ENCODE measurements around the gene ECEL1.

DNA sequence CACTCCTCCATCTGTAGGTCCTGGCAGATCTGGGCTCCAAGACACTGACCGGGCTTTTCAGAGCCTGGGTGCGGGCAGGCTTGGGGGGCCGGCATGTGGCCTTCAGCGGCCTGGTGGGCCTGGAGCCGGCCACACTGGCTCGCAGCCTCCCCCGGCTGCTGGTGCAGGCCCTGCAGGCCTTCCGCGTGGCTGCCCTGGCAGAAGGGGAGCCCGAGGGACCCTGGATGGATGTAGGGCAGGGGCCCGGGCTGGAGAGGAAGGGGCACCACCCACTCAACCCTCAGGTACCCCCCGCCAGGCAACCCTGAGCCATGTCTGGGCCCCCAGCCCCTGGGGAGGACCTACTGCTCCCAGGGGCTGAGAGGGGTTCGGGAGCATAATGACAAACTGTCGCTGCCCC is 37.6 kb upstream of the ECEL1 start:
- TF ChIP-seq, protein P1, sequence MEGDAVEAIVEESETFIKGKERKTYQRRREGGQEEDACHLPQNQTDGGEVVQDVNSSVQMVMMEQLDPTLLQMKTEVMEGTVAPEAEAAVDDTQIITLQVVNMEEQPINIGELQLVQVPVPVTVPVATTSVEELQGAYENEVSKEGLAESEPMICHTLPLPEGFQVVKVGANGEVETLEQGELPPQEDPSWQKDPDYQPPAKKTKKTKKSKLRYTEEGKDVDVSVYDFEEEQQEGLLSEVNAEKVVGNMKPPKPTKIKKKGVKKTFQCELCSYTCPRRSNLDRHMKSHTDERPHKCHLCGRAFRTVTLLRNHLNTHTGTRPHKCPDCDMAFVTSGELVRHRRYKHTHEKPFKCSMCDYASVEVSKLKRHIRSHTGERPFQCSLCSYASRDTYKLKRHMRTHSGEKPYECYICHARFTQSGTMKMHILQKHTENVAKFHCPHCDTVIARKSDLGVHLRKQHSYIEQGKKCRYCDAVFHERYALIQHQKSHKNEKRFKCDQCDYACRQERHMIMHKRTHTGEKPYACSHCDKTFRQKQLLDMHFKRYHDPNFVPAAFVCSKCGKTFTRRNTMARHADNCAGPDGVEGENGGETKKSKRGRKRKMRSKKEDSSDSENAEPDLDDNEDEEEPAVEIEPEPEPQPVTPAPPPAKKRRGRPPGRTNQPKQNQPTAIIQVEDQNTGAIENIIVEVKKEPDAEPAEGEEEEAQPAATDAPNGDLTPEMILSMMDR (conservative IDR thresholded peaks at IDR 0.05; ENCODE audit: low read depth in 2 of 2), result no peak
- TF ChIP-seq STAT1 (IDR thresholded peaks at IDR 0.05; ENCODE audit: unreplicated experiment) (no peak), EZH2 (IDR thresholded peaks at IDR 0.05; ENCODE audit: low read depth, unreplicated experiment) (no peak), ZNF331 (CRISPR knock-in tag; IDR thresholded peaks at IDR 0.05; ENCODE audit: low read depth) (no peak)
- TF ChIP-seq, protein P2, sequence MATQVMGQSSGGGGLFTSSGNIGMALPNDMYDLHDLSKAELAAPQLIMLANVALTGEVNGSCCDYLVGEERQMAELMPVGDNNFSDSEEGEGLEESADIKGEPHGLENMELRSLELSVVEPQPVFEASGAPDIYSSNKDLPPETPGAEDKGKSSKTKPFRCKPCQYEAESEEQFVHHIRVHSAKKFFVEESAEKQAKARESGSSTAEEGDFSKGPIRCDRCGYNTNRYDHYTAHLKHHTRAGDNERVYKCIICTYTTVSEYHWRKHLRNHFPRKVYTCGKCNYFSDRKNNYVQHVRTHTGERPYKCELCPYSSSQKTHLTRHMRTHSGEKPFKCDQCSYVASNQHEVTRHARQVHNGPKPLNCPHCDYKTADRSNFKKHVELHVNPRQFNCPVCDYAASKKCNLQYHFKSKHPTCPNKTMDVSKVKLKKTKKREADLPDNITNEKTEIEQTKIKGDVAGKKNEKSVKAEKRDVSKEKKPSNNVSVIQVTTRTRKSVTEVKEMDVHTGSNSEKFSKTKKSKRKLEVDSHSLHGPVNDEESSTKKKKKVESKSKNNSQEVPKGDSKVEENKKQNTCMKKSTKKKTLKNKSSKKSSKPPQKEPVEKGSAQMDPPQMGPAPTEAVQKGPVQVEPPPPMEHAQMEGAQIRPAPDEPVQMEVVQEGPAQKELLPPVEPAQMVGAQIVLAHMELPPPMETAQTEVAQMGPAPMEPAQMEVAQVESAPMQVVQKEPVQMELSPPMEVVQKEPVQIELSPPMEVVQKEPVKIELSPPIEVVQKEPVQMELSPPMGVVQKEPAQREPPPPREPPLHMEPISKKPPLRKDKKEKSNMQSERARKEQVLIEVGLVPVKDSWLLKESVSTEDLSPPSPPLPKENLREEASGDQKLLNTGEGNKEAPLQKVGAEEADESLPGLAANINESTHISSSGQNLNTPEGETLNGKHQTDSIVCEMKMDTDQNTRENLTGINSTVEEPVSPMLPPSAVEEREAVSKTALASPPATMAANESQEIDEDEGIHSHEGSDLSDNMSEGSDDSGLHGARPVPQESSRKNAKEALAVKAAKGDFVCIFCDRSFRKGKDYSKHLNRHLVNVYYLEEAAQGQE (IDR thresholded peaks at IDR 0.05; ENCODE audit: unreplicated experiment), result no peak
